IMR-90 (cell line): ENCODE results near the gene RAPGEF5.

Source experiments
- CEBPB ChIP-seq: IDR thresholded peaks from 2 replicates; pipeline ENCODE4 v1.6.1; 2012; ENCODE audit warnings: low read depth, low read length, improper control_type of control experiment
- CTCF ChIP-seq: conservative IDR thresholded peaks from 2 replicates; pipeline ENCODE4 v1.5.1; 2012; ENCODE audit warnings: mild to moderate bottlenecking, low read depth, low read length, improper control_type of control experiment
- ELK1 ChIP-seq: fragments of 150-350 bp; IDR thresholded peaks from 2 replicates; pipeline ENCODE4 v1.6.1; 2016; ENCODE audit warnings: low read depth, mild to moderate bottlenecking, low read length, moderate library complexity, borderline replicate concordance
- POLR2A ChIP-seq: IDR thresholded peaks from 2 replicates; pipeline ENCODE4 v1.6.1; 2012; ENCODE audit warnings: mild to moderate bottlenecking, low read depth, low read length
- RFX5 ChIP-seq: IDR thresholded peaks from 2 replicates; pipeline ENCODE4 v1.8.0; 2012; ENCODE audit warnings: low read depth, mild to moderate bottlenecking, low read length, moderate library complexity
- SMC3 ChIP-seq: fragments of 150-350 bp; IDR thresholded peaks from 2 replicates; pipeline ENCODE4 v1.6.1; 2016; ENCODE audit warnings: low read depth, mild to moderate bottlenecking, antibody characterized with exemption, low read length, moderate library complexity
- TF ChIP-seq, protein P1 (sequence below): fragments of 150-350 bp; IDR thresholded peaks from 2 replicates; pipeline ENCODE4 v1.6.1; 2017; ENCODE audit warnings: mild to moderate bottlenecking, antibody characterized with exemption, low read length, low read depth

DNA sequence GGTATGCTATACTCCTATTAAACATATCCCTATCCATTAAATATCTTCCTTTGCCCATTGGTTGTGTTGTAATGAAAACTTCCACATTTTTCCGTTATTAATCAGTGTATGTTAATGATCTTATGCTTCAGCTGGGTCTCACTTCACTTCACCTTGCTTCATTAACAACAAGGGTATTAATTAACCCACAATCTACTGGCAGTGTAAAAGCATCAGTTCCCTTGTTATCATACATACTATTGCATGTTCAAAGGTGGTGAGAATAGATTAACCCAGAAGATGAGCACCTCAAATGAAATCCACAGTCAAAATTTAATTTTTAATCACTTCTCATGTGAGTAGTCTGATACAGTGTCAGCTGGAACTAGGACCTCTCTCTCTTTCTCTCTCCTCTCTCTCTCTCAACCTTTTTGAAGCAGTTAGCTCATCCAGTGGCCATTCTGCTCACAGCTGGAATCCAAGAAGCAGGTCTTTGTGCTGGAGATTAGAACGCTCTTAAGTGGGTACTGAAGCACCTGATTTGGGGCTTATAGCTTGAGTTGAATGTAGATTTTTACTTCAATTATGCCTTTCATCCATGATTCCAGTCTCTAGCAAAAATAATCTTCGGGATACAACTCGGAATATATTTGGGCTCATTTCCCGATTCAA lies 172.3 kb downstream of the RAPGEF5 start:
- TF ChIP-seq POLR2A (no peak), SMC3 (no peak), CTCF (no peak), RFX5 (no peak), CEBPB (no peak), ELK1 (no peak)
- TF ChIP-seq, protein P1, sequence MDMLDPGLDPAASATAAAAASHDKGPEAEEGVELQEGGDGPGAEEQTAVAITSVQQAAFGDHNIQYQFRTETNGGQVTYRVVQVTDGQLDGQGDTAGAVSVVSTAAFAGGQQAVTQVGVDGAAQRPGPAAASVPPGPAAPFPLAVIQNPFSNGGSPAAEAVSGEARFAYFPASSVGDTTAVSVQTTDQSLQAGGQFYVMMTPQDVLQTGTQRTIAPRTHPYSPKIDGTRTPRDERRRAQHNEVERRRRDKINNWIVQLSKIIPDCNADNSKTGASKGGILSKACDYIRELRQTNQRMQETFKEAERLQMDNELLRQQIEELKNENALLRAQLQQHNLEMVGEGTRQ: no peak
